COR-L47 (cell line): ENCODE measurements around the gene CDYL2.
A peak's percentile ranks its signal among the peaks of the same experiment; 100 is the strongest.
"Not testable (repeated sequence)": the region's sequence is repeated elsewhere in the genome, so short reads cannot be mapped to it uniquely, and the experiment has no call there.

Experiments used
- DNase-seq: peaks from one replicate; lab custom pipeline; 2025; lab: John Stamatoyannopoulos, UW

CDYL2 gene, protein sequence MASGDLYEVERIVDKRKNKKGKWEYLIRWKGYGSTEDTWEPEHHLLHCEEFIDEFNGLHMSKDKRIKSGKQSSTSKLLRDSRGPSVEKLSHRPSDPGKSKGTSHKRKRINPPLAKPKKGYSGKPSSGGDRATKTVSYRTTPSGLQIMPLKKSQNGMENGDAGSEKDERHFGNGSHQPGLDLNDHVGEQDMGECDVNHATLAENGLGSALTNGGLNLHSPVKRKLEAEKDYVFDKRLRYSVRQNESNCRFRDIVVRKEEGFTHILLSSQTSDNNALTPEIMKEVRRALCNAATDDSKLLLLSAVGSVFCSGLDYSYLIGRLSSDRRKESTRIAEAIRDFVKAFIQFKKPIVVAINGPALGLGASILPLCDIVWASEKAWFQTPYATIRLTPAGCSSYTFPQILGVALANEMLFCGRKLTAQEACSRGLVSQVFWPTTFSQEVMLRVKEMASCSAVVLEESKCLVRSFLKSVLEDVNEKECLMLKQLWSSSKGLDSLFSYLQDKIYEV

DNA sequence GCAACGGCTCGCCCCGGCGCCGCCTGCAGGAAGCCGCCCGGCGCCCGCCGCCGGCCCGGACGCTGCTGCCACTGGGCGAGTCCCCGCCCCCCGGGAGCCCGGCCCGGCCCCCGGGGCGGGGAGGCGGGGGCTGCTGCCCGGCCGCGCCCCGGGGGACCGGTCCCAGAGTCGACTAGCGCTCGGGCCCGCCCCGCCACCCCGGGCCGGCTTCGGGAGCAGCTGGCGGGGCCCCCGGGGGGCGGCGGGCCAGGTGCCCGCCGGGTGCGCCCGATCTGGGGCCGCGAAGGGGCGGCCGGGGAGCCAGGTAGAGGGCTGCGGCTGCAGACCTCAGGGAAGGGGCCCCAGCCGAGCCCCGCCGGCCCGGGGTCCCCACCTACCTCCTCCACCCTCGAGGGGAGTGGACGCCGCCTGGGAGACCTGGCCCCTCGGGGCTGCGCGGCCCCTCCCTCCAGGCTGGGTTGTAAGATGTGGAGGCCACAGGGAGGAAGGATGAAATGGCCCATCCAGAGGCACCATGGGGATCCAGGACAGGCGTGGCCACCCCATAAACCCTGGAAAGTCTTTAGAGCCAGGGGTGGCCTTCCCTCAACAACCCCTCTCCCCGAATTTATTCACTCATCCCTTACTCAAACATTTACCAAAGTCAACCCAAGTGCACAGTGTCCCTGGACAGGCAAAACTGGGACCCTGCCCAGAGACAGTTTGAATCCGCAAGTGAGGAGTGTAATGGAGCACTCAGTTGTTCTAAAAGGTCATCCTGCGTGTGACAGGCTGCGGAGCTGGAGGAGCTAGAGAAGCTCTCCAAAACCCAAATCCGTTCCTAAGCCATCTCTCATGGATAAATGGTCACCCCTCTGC, at the start of gene CDYL2:
TSS of gene CDYL2 (minus strand) at position 73 of the 858 bp plus-strand sequence. CDS start 425 bp downstream, outside the sequence.
- no peak for DNase-seq

DNA sequence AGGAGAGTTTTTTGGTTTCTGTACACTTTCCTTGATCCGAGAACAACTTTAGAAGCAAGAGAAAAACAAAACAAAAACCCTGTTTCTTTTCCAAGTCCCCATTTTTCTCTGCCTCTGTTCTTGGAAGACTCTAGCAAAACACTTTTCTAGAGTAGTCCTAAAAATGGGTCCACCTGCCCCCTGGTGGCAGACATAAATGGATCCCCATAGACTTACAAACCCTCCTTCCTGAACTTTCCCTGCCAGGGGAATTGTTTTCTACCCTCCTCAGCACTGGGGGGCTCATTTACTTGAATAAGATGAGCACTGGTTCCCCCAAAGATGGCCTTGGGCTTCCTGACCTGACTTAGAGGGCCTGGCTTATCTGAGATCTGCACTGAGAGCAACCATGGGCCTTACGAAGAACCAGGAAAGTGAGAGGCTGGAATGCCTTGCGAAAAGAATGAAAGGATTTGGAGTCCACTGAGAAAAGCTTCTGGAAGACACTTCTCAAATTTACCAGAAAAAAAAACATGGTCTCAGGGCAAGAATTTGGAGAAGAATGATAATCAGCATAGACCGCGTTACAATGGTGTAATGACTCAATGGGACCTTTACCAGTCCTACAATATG, 48.0 kb upstream of the CDYL2 start:
- DNase-seq = no peak

GRCh38 chr16:80851831-80852230, 47.4 kb upstream of the CDYL2 start:
- no peak for DNase-seq

- no peak for DNase-seq
These were observed 46.4 kb upstream of the CDYL2 start for GRCh38 chr16:80850757-80851156.

- DNase-seq = no peak
These were observed 44.5 kb upstream of the CDYL2 start for GRCh38 chr16:80848862-80849261.

DNA sequence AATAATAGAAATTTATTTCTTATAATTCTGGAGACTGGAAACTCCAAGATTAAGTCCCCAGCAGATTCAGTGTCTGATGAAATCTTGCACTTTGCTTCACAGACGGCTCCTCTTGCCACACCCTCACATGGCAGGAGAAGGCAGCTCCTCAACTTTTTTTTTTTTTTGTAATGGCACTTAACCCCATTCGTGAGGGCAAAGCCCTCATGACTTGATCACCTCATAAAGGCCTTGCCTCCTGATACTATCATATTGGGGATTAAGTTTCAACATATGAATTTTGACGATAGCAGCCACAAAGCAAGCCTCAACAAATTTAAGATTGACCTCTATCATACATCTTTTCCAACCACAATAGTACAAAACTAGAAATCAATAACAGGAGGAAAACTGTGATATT, 42.3 kb upstream of the CDYL2 start:
- no peak for DNase-seq

- no peak for DNase-seq
These were observed 41.9 kb upstream of the CDYL2 start for GRCh38 chr16:80846275-80846674.

DNA sequence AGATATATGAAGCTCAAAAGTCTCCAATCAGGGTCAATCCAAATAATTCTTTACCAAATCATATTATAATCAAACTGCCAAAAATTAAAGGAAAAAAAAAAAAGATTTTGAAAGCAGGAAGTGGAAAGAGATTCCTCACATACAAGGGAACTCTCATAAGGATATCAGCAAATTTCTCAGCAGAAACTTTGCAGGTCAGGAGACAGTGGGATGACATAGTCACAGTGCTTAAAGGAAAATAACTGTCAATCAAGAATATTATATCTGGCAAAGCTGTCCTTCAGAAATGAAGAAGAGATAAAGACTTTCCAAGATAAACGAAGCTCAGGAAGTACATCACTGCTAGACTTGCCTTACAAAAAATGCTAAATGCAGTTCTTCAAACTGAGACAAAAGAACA, 40.0 kb upstream of the CDYL2 start:
- DNase-seq = no peak

DNA sequence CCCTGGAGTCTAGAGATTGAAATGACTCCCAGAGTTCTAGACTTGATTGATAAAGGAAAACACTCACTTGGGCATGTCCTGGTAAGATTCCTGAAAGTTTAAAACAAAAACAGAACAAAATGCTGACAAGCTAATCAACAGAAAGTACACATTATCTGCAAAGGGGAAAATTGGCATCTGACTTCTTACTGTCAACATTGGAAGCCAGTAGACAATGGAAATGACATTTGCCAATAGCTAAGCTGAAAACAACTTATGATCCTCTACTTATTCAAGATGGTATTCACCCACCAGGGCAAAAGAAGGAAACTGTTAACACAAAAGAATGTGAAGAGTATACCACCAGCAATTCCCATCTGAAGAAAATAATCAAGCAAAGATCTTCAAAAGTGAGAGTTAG, 36.8 kb upstream of the CDYL2 start:
- DNase-seq = no peak

DNA sequence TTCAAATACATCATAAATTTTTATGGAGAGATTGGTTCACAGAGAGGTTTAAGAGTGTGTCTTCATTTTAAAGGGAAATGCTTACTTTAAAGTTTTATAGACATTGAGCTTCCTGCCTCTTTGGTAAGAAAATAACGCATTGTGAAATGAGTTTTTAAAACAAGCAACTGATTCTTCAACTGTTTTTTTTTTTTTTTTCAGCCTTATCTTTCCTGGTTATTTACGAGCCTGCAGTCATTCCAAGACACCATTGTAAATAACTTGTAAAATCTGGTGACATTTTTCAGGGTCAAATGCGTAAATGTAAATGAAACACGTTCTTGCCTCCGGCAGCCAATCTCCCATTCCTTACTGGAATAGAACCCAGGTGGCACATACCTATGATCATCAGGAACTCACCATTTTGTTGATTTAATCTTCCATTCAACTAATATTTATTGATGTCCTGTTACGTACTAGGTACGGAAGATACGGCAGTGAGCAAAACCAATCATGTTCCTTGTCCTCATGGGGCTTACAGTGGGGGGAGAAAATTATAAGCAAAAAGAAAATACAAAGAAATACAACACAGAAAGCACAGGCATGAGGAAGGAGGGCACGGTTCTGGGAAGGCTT, 33.2 kb upstream of the CDYL2 start:
- no peak for DNase-seq

DNA sequence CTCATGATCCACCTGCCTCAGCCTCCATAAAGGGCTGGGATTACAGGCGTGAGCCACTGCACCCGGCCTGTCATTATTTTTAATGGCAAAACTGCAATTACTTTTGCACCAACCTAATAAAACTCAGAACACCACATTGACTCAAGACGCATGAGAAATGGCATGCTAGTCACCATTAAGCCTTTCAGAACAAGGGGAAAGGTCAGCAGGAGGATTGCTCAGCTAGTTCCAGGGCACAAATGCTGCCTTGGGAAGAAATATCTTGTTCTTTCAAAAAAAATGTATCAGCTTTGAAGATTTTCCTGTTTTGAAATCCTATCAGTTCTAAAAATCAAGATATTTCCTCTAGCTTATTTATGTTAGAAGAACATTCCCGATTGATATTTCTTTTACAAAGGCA, 32.4 kb upstream of the CDYL2 start:
- DNase-seq = no peak

GRCh38 chr16:80836202-80836601, 31.8 kb upstream of the CDYL2 start:
- DNase-seq = no peak

DNA sequence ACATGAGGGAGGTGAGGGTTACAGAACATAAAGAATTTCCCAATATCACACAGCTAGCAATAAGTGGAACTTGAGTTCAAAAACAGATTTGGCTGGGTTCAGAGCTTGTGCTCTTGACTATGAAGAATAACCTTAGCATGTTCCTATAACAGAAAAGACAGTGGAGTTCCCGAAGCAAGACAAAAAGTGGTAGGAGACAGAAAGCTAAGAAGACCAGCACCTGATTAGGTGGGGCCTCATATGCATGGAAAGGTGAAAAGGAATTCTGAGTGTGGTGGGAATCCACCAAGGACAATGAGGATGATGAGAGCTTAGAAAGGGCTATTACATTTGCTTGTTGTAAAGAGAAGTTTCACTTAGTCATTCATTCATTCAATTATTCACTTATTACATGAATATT, 26.6 kb upstream of the CDYL2 start:
- DNase-seq = no peak

DNA sequence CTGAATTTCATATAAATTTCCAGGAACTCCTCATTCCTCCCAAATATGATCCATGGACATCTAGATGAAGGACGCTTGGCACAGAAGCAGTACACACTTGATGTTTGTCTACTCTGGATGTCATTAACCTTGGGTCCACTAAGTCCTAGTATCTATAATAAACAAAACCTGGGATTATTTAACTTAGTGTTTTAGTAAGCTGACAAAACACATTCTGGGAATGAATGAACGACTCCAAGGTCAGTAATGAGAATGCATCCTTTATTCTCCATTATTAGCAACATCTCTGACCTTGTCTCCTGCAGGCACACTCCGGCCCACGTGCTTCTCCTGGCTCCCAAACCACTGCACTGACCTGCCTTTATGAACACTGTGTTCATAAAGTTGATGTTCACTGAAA, 24.1 kb upstream of the CDYL2 start:
- no peak for DNase-seq

DNA sequence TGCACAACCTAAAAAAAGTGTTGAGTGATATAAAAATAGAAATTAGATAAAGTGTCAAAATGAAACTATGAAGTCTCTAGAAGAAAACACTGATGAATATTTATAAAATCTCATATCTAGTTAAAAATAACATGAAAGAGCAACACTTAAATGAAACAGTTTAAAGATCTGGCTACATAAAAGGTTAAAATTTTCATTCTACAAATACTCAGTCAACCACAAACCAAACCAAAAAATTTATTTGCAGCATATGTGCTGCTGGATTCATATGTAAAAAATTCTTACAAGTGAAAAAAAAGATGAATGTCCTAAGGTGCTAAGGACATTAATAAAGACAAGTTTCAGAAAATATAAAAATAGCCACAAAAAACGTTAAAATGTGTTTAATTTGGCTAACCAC, 22.6 kb upstream of the CDYL2 start:
- no peak for DNase-seq

- DNase-seq = no peak
These were observed 21.0 kb upstream of the CDYL2 start for GRCh38 chr16:80825365-80825758.

DNA sequence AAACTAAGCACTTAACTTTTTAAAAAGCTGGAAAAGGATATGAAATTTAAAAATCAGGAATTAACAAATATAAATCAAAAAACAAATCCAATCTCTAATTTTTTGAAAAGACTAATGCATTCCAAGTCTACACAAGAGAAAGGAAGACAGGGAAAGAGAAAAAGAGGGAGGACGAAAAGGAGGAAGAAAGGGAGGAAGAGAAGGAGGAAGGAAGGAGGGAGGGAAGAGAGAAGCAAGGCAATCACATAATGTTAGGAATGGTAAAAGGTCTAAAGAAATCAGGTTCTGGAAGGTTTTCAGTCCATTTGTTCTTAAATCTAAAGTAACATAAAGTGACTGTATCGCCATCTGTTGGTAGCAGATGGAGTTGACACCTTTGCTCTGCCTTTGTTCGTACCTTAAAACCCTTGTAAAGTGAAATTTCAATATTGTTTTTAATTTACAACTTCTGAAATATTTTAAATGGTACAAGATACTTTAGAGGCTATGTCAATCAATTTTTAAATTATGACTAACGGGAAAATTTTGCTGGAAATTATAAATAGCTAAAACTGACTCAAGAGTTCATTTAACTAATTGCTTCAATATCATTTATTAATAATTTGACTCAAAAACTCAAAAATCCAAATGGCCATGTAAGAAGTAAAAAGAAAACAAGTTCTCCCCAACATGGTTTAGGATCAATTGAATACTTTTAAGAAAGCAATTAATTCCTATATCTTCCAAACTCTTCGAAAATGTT, 20.4 kb upstream of the CDYL2 start:
- DNase-seq = peak; percentile 22

DNA sequence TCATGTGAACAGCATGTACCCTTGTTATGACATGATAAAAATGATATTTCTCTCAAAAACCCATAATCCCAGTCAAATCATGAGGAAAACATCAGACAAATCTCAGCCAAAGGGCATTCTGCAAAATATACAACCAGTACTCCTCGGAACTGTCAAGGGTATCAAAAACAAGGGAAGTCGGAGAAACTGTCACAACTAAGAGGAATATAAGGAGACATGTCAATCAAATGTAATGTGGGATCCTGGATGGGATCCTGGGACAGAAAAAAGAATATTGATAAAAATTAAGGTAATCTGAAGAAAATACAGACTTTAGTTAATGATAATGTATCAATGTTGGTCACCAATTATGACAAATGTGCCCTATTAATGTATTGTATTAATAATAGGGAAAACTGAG, 15.6 kb upstream of the CDYL2 start:
- no peak for DNase-seq

GRCh38 chr16:80816356-80816755, 12.0 kb upstream of the CDYL2 start:
- DNase-seq = no peak

- not testable (repeated sequence) for DNase-seq
These were observed 10.9 kb upstream of the CDYL2 start for GRCh38 chr16:80815278-80815677.

- DNase-seq = no peak
These were observed 8.2 kb upstream of the CDYL2 start for GRCh38 chr16:80812593-80812992.
